Endothelial cell of umbilical vein (primary cell): Measurements from ENCODE around the gene MYO1F. TPM values are rescaled to one million over a fixed set of nuclear protein-coding genes. Genes with fewer than 3 reads are reported as not detected.

ENCODE experiments used
- BruUV-seq: library from RNA; stranded (reverse); fragments of 400-500 nt; replicated peaks from 2 replicates; lab custom pipeline; 2021; lab: Mats Ljungman, UMichigan
- CTCF ChIA-PET: fragments of 300-600, 350-600 bp; sonication (Branson Sonifier 250); formaldehyde crosslinking; loops from one replicate; lab custom pipeline; 2021; ENCODE audit warnings: antibody characterized with exemption, inconsistent platforms; lab: Charles Lee
- POLR2A ChIA-PET: fragments of 300-600, 350-600 bp; sonication (Branson Sonifier 250); formaldehyde crosslinking; loops from one replicate; lab custom pipeline; 2021; ENCODE audit warnings: antibody characterized with exemption, inconsistent platforms; lab: Charles Lee
- DNase-seq: peaks from one replicate; pipeline ENCODE4 v3.0.0-alpha.2; 2011; ENCODE audit warnings: low read depth, low spot score
- FAIRE-seq: peaks from 2 replicates; lab custom pipeline; 2011; peaks lifted over from hg19 to GRCh38; lab: Jason Lieb, UNC
- H2AFZ ChIP-seq: 2 replicates; pipeline ENCODE4 v1.6.0; 2012; ENCODE audit warnings: low read depth, low read length, control low read depth, inconsistent platforms
- H3K27ac ChIP-seq: 2 replicates; pipeline ENCODE4 v1.5.1; 2011; ENCODE audit warnings: low read depth, mild to moderate bottlenecking, control low read depth, low read length, moderate library complexity; ENCODE audit not compliant: insufficient read depth
- H3K27me3 ChIP-seq, 2 experiments: 2 replicates each; pipeline versions ENCODE4 v1.6.0 to v1.6.1; 2011; ENCODE audit warnings: low read length in 2 of 2, mixed read lengths in 1 of 2; ENCODE audit not compliant: control insufficient read depth in 2 of 2, insufficient read depth in 2 of 2
- H3K36me3 ChIP-seq, 2 experiments: 2 replicates in 1 of 2; 3 replicates in 1 of 2; pipeline ENCODE4 v1.5.1; 2011; ENCODE audit warnings: low read length in 2 of 2, mild to moderate bottlenecking in 1 of 2, moderate library complexity in 1 of 2; ENCODE audit not compliant: control insufficient read depth in 2 of 2, insufficient read depth in 2 of 2; ENCODE audit errors: extremely low read depth in 1 of 2
- H3K4me1 ChIP-seq: 3 replicates; pipeline ENCODE4 v1.5.1; 2011; ENCODE audit warnings: mild to moderate bottlenecking, low read length; ENCODE audit not compliant: control insufficient read depth, insufficient read depth; ENCODE audit errors: extremely low read depth
- H3K4me2 ChIP-seq: 2 replicates; pipeline ENCODE4 v1.6.1; 2011; ENCODE audit warnings: low read length, control low read depth, mixed read lengths; ENCODE audit not compliant: insufficient read depth
- H3K4me3 ChIP-seq, 3 experiments: fragments of 200-600 bp in 1 of 3; sonication (generic), shearing (Covaris generic) in 1 of 3; replicated peaks in 1 of 3; 2 replicates each; pipeline ENCODE4 v1.5.1; 2011 to 2016; ENCODE audit warnings: control low read depth in 3 of 3, low read length in 3 of 3, mild to moderate bottlenecking in 2 of 3, inconsistent platforms in 1 of 3, low read depth in 1 of 3, moderate library complexity in 1 of 3; ENCODE audit not compliant: insufficient read depth in 1 of 3
- H3K79me2 ChIP-seq: 2 replicates; pipeline ENCODE4 v1.6.0; 2012; ENCODE audit warnings: low read length, inconsistent platforms; ENCODE audit not compliant: control insufficient read depth, insufficient read depth
- H3K9ac ChIP-seq: replicated peaks from 2 replicates; pipeline ENCODE3; 2011; ENCODE audit warnings: low read length, control low read depth; ENCODE audit not compliant: insufficient read depth; ENCODE audit errors: extremely low read depth
- H3K9me1 ChIP-seq: replicated peaks from 3 replicates; pipeline ENCODE4 v1.6.0; 2011; ENCODE audit warnings: mild to moderate bottlenecking, low read length; ENCODE audit not compliant: control insufficient read depth, insufficient read depth; ENCODE audit errors: extremely low read depth
- H3K9me3 ChIP-seq: replicated peaks from 2 replicates; pipeline ENCODE4 v1.5.1; 2012; ENCODE audit warnings: low read length, inconsistent platforms; ENCODE audit not compliant: control insufficient read depth, insufficient read depth
- H4K20me1 ChIP-seq: replicated peaks from 2 replicates; pipeline ENCODE3; 2011; ENCODE audit warnings: mild to moderate bottlenecking, low read length; ENCODE audit not compliant: control insufficient read depth, insufficient read depth; ENCODE audit errors: extremely low read depth
- CTCF ChIP-seq, 2 donors: IDR thresholded peaks; 1 replicate in 1 of 2; 2 replicates in 1 of 2; pipeline ENCODE4 v1.5.1; 2011; ENCODE audit warnings: low read length in 2 of 2, mild to moderate bottlenecking in 2 of 2, moderate library complexity in 2 of 2, control low read depth in 1 of 2, inconsistent platforms in 1 of 2, low read depth in 1 of 2; ENCODE audit not compliant: insufficient read depth in 1 of 2; ENCODE audit errors: extremely low read depth in 1 of 2
- FOS ChIP-seq: IDR thresholded peaks from 2 replicates; pipeline ENCODE4 v1.6.1; 2011; ENCODE audit warnings: mild to moderate bottlenecking, low read length, moderate library complexity, borderline replicate concordance; ENCODE audit not compliant: insufficient read depth
- GATA2 ChIP-seq: IDR thresholded peaks from 2 replicates; pipeline ENCODE4 v1.7.0; 2011; ENCODE audit warnings: low read depth, mild to moderate bottlenecking, moderate library complexity, mixed read lengths, low read length; ENCODE audit not compliant: insufficient read length, insufficient read depth
- JUN ChIP-seq: IDR thresholded peaks from 2 replicates; pipeline ENCODE4 v1.6.1; 2011; ENCODE audit warnings: borderline replicate concordance, low read depth; ENCODE audit not compliant: insufficient read length, insufficient read depth
- POLR2A ChIP-seq: IDR thresholded peaks from 2 replicates; pipeline ENCODE4 v1.6.1; 2012; ENCODE audit warnings: low read depth, mild to moderate bottlenecking, control low read depth, low read length
- POLR2AphosphoS5 ChIP-seq: IDR thresholded peaks from 2 replicates; pipeline ENCODE4 v1.6.1; 2012; ENCODE audit warnings: low read depth, mild to moderate bottlenecking, control low read depth, low read length, moderate library complexity; ENCODE audit not compliant: insufficient read depth
- dilution Hi-C: fragments of 300-500 bp; cut with MboI; formaldehyde crosslinking; loops from one replicate; pipeline ENCODE4 v1.15.0; 2019; ENCODE audit warnings: low sequenced_read_pairs; ENCODE audit not compliant: extremely low pct_ligation_motif_present
- intact Hi-C: fragments of 100-400 bp; cut with micrococcal nuclease; formaldehyde crosslinking; loops from one replicate; pipeline ENCODE4 v1.10.0; 2022
- polyA plus RNA-seq, 4 experiments: library from polyadenylated mRNA; depleted of rRNA in 3 of 4; stranded (reverse) in 3 of 4; unstranded in 1 of 4; fragments of >200 nt; gene quantifications; 2 replicates each; pipeline versions ENCODE4 v1.2.1 to v1.2.3, GENCODE V29; 2011 to 2012; ENCODE audit warnings: missing spikeins in 1 of 4
- total RNA-seq: library from RNA; stranded (reverse); gene quantifications from 2 replicates; pipeline ENCODE4 v1.2.3, GENCODE V29; 2021

MYO1F gene
- total and polyA plus RNA-seq, 2 donors (not counting 3 experiments of a cell fraction or from before 2014, with no cell fraction given) = 0.22 to 0.39 TPM

GRCh38 chr19:8585894-8586750 is 8.9 kb upstream of the MYO1F start:
- dilution Hi-C loops (no loop called here), intact Hi-C loops (no loop called here)
- POLR2A ChIA-PET = interaction anchor here (1.1 kb wide), 1 partner anchor 56 kb away, joined by 3 read pairs; no protein-coding TSS in a partner anchor
- no peak for DNase-seq
- Histone ChIP-seq H3K27ac (no peak overlapping the region), H4K20me1 (no peaks in the 10 kb centered on the region), H3K9me3 (no peaks in the 10 kb centered on the region), H3K9ac (no peak overlapping the region), H3K36me3 (no peaks in the 10 kb centered on the region), H3K9me1 (no peaks in the 10 kb centered on the region), H3K27me3 (no peaks in the 10 kb centered on the region), H3K4me1 (no peaks in the 10 kb centered on the region), H3K4me3 (no peak overlapping the region), H3K4me2 (no peak overlapping the region), H2AFZ (no peak overlapping the region), H3K79me2 (no peaks in the 10 kb centered on the region)
- FAIRE-seq = no peak
- TF ChIP-seq POLR2AphosphoS5 = no peak
- peak; percentile 43 to 55 for TF ChIP-seq CTCF (IDR thresholded peaks at IDR 0.05; ENCODE audit: extremely low read depth in 1 of 2, insufficient read depth in 1 of 2, low read depth in 1 of 2, low read length in 2 of 2)
- no peak for TF ChIP-seq FOS
- TF ChIP-seq POLR2A = no peak
- TF ChIP-seq GATA2 = no peak
- no peak for TF ChIP-seq JUN
- BruUV-seq = no TSS peak
- CTCF ChIA-PET = interaction anchor here (1.3 to 2.8 kb wide), 3 partner anchors 7 to 27 kb away, joined by 3 to 15 read pairs (median 3); no protein-coding TSS in a partner anchor
